AG09309 (cell line): Measurements from ENCODE around the gene PIKFYVE.
"Not testable (repeated sequence)": the region's sequence is repeated elsewhere in the genome, so short reads cannot be mapped to it uniquely, and the experiment has no call there.

ENCODE experiments used
- DNase-seq: peaks from one replicate; pipeline ENCODE4 v3.0.0-alpha.2; 2010; ENCODE audit warnings: low read depth
- H3K4me3 ChIP-seq: 2 replicates; pipeline ENCODE4 v1.5.1; 2011; ENCODE audit warnings: mild to moderate bottlenecking, low read depth, low read length, moderate library complexity; ENCODE audit not compliant: control insufficient read depth
- CTCF ChIP-seq: IDR thresholded peaks from 2 replicates; pipeline ENCODE4 v1.5.1; 2011; ENCODE audit warnings: mild to moderate bottlenecking, low read depth, low read length, inconsistent platforms; ENCODE audit not compliant: insufficient read depth, control insufficient read depth; ENCODE audit errors: missing control alignments

The PIKFYVE gene

GRCh38 chr2:208370881-208371633 is 105.0 kb downstream of the PIKFYVE start:
- no peak for DNase-seq
- H3K4me3 ChIP-seq, result no peak overlapping the region
- no peak for TF ChIP-seq CTCF

DNA sequence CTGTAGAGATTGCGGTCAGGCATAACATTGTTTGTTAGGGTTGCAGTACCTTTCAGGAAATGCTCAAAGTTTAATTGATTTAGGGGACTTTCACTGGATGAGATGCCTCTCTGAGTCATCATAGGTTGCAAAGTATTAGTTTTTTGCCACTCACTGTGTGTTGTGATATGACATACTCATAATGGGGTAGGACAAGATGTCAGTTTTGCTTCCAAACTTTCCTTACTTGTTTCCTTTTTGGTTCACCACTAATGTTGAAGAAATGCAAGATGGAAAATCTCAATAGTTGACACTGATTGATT is 105.5 kb downstream of the PIKFYVE start:
- DNase-seq, result no peak
- TF ChIP-seq CTCF, result no peak
- no peak overlapping the region for H3K4me3 ChIP-seq

DNA sequence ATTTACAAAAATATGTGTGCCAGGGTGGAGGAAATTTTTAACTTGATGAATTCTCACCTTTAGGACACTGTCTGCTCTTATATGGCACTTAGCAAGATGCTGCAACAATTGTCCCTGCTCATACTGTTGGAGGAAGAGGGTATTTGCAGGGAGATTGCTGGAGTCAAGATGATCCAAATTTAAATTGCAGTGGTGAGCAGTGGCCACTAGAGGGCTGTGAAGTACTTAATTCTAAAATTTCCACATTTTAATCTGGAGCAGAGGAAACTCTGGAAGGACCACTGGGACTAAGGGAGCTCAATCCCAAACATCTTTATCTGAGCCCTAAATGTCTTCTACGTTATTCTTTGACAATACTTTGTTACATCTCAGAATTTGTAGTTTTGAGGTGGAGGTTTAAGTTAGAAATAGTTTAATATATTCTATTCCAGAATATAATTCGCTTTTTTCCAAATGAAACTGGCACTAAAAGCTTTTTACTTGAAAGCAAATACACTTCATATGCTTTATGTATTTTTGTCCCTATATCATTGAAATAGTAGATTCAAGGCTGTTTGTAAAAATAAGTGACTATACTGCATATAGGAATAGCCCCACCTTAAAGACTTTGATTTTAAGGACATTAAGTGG is 107.5 kb downstream of the PIKFYVE start:
- no peak for DNase-seq
- no peak overlapping the region for H3K4me3 ChIP-seq
- peak; percentile 76 for TF ChIP-seq CTCF

- no peak for DNase-seq
- no peak for TF ChIP-seq CTCF
- no peak overlapping the region for H3K4me3 ChIP-seq
Observed at GRCh38 chr2:208375491-208376068, 109.5 kb downstream of the PIKFYVE start.

DNA sequence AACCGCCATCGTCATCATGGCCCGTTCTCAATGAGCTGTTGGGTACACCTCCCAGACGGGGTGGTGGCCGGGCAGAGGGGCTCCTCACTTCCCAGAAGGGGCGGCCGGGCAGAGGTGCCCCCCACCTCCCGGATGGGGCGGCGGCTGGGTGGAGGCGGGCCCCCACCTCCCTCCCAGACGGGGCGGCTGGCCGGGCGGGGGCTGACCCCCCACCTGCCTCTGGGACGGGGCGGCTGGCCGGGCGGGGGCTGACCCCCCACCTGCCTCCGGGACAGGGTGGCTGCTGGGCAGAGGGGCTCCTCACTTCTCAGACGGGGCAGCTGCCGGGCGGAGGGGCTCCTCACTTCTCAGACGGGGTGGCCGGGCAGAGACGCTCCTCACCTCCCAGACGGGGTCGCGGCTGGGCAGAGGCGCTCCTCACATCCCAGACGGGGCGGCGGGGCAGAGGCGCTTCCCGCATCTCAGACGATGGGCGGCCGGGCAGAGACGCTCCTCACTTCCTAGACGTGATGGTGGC is 111.3 kb downstream of the PIKFYVE start:
- H3K4me3 ChIP-seq, DNase-seq: not testable (repeated sequence)

DNA sequence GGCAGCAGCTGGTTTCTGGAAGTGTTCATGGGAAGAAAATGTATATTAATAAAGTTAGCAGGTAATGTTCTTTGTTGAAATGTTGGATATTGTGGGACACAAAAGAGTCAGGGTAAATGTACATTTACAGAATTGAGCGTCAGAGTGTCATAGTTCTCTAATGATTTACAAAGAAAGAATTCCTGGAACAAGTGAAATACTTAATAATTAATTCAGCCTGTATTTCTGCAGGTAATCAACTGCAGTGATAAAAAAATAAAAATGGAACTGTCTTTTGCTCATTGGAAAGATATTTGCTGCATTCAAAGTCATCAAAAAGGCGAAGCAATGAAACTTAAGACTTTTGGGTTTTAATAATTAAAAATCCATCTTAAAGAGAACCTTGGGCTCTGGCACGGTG is 113.1 kb downstream of the PIKFYVE start:
- TF ChIP-seq CTCF, result no peak
- DNase-seq, result no peak
- H3K4me3 ChIP-seq, result no peak overlapping the region

DNA sequence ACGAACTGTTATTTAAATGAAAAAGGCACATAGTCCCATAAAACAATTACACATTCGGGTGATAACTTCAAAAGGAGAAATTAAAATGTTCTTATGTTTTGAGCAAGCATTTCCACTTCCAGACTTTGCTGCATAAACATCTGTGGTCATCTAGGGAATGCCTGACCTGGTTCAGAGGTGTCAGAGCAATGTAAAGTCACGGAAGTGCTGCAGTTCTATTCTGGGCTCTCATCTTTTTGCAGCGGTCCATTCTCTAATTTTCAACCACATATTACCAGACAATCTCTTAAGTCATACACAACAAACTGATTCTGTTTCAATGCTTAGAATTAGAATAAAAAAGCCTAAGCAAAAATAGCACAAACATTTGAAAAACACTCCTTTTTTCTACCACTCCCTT is 118.6 kb downstream of the PIKFYVE start:
- DNase-seq, result no peak
- TF ChIP-seq CTCF, result no peak
- no peak overlapping the region for H3K4me3 ChIP-seq
